MCF 10A (cell line): ENCODE results near the gene DCDC1. TPM values are rescaled to one million over a fixed set of nuclear protein-coding genes. Genes with fewer than 3 reads are reported as not detected.

Source experiments
- BruUV-seq: library from RNA; stranded (reverse); fragments of 400-500 nt; replicated peaks from 2 replicates; lab custom pipeline; 2021; lab: Mats Ljungman, UMichigan
- CTCF ChIA-PET: fragments of 300-600 bp; sonication (Branson Sonifier 250); formaldehyde crosslinking; extraction: SDS; loops from one replicate; lab custom pipeline; 2021; ENCODE audit warnings: antibody characterized with exemption, inconsistent platforms; lab: Yijun Ruan, JAX
- POLR2A ChIA-PET: fragments of 300-600, 350-650 bp; sonication (Branson Sonifier 250); formaldehyde crosslinking; extraction: SDS; loops from one replicate; lab custom pipeline; 2020; ENCODE audit warnings: antibody characterized with exemption, inconsistent platforms; lab: Yijun Ruan, JAX
- DNase-seq: peaks from one replicate; pipeline ENCODE4 v3.0.0-alpha.2; 2018; ENCODE audit not compliant: unreplicated experiment
- H3K27ac Mint-ChIP-seq: one replicate; pipeline ENCODE4 v1.8.0; 2022; ENCODE audit warnings: mild to moderate bottlenecking, low read depth, mixed read lengths; ENCODE audit not compliant: unreplicated experiment
- H3K27me3 Mint-ChIP-seq: one replicate; pipeline ENCODE4 v1.8.0; 2022; ENCODE audit warnings: mixed read lengths; ENCODE audit not compliant: insufficient read depth, unreplicated experiment
- H3K36me3 Mint-ChIP-seq: one replicate; pipeline ENCODE4 v1.8.0; 2022; ENCODE audit warnings: mild to moderate bottlenecking, moderate library complexity, mixed read lengths; ENCODE audit not compliant: insufficient read depth, unreplicated experiment
- H3K4me1 Mint-ChIP-seq: one replicate; pipeline ENCODE4 v1.8.0; 2022; ENCODE audit warnings: mixed read lengths; ENCODE audit not compliant: insufficient read depth, unreplicated experiment
- H3K4me3 Mint-ChIP-seq: one replicate; pipeline ENCODE4 v1.8.0; 2022; ENCODE audit warnings: mild to moderate bottlenecking, moderate library complexity, mixed read lengths; ENCODE audit not compliant: unreplicated experiment
- H3K9me3 Mint-ChIP-seq: one replicate; pipeline ENCODE4 v1.8.0; 2022; ENCODE audit warnings: mixed read lengths; ENCODE audit not compliant: unreplicated experiment
- CTCF ChIP-seq: fragments of 200-600 bp; IDR thresholded peaks from one replicate; pipeline ENCODE4 v1.8.0; 2022; ENCODE audit warnings: antibody characterized with exemption, mild to moderate bottlenecking; ENCODE audit not compliant: unreplicated experiment
- intact Hi-C: fragments of 100-400 bp; cut with micrococcal nuclease; formaldehyde crosslinking; loops from 2 replicates; pipeline ENCODE4 v1.14.1; 2022
- total RNA-seq: library from RNA; stranded (reverse); gene quantifications from 2 replicates; pipeline ENCODE4 v1.2.3, GENCODE V29; 2022

Gene DCDC1
- total RNA-seq, 1 experiment from 2014 or later: 0.19 TPM

- DNase-seq: no peak
- no peaks in the 10 kb centered on the region for H3K36me3 Mint-ChIP-seq
- ChIA-PET CTCF (no interaction called here), POLR2A (no interaction called here)
- no peak for TF ChIP-seq CTCF
- peaks cover 8% of the 10 kb centered on the region for H3K9me3 Mint-ChIP-seq
- no peak overlapping the region for H3K4me3 Mint-ChIP-seq
- no peak overlapping the region for H3K27ac Mint-ChIP-seq
- peaks cover 26% of the 10 kb centered on the region for H3K27me3 Mint-ChIP-seq
- BruUV-seq: no TSS peak
- intact Hi-C loops: no loop called here
- no peaks in the 10 kb centered on the region for H3K4me1 Mint-ChIP-seq
These were observed 532.3 kb downstream of the DCDC1 start for GRCh38 chr11:30837252-30837651.

DNA sequence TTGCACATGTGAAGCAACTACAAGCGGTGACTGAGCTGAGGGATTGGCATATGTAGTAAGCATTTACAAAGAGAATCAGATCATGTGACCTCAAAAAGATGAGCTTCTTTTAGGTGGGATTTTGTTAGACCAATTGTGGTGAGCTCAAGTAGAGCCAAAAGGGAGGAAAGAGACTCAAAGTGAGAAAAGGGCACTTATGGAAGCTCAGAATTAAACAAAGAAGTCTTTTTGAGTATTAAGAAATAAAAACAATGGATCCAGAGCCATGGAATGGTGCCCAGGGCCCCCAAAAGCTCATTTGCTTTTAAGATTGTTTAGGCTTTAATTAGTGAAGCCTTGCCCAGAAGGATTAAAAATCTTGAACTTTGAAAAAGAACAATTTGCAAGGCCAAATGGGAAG is 536.7 kb downstream of the DCDC1 start:
- intact Hi-C loops: no loop called here

GRCh38 chr11:30830681-30831080 is 538.9 kb downstream of the DCDC1 start:
- no peak for DNase-seq
- BruUV-seq: no TSS peak
- intact Hi-C loops: no loop called here
- Mint-ChIP-seq H3K9me3 (no peaks in the 10 kb centered on the region), H3K36me3 (no peaks in the 10 kb centered on the region), H3K4me1 (no peaks in the 10 kb centered on the region), H3K27ac (no peak overlapping the region), H3K4me3 (no peak overlapping the region), H3K27me3 (peaks cover 13% of the 10 kb centered on the region)
- POLR2A ChIA-PET: no interaction called here
- no peak for TF ChIP-seq CTCF
- CTCF ChIA-PET: interaction anchor here (0.6 to 1.3 kb wide), 3 partner anchors 26 to 634 kb away, joined by 3 to 6 read pairs (median 5); no protein-coding TSS in a partner anchor

More for the DNA sequence above, 536.7 kb downstream of the DCDC1 start:
- ChIA-PET POLR2A (interaction anchor here (0.6 kb wide), 1 partner anchor 323 kb away, joined by 4 read pairs; no protein-coding TSS in a partner anchor), CTCF (interaction anchor here (0.9 kb wide), 1 partner anchor 20 kb away, joined by 4 read pairs; no protein-coding TSS in a partner anchor)
- Mint-ChIP-seq H3K4me3 (no peak overlapping the region), H3K27me3 (peaks cover 13% of the 10 kb centered on the region), H3K4me1 (no peaks in the 10 kb centered on the region), H3K36me3 (no peaks in the 10 kb centered on the region), H3K9me3 (no peaks in the 10 kb centered on the region), H3K27ac (no peak overlapping the region)
- BruUV-seq: no TSS peak
- TF ChIP-seq CTCF: no peak
- no peak for DNase-seq

DNA sequence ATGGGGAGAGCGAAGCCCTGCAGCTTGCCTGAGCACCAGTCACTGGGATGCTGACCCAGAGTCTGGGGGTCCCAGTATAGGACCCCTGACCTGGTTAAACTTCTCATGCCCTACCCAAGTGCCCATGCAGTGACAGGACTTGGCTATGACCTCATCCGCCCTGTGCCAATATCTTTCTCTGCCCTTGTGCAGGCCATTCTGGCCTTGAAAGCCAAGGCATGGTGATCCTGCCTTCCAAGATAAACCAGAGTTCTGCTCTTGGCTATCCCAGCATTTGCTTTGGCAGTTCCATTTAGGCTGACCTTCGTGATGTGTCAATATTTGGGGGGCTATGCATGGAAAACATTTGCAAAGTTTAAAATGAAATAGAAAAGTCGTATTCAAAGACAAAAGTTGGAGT is 542.6 kb downstream of the DCDC1 start:
- CTCF ChIA-PET: no interaction called here

More for the DNA sequence above, 542.6 kb downstream of the DCDC1 start:
- DNase-seq: no peak
- H3K27me3 Mint-ChIP-seq: peaks cover 13% of the 10 kb centered on the region
- H3K4me3 Mint-ChIP-seq: no peak overlapping the region
- TF ChIP-seq CTCF: no peak
- POLR2A ChIA-PET: no interaction called here
- no peaks in the 10 kb centered on the region for H3K36me3 Mint-ChIP-seq
- no TSS peak for BruUV-seq
- H3K9me3 Mint-ChIP-seq: no peaks in the 10 kb centered on the region
- intact Hi-C loops: no loop called here
- H3K27ac Mint-ChIP-seq: no peak overlapping the region
- no peaks in the 10 kb centered on the region for H3K4me1 Mint-ChIP-seq
